Stimulated activated CD8-positive, alpha-beta memory T cell treated with anti-CD3 and anti-CD28 coated beads, Interleukin-12 subunit alpha, Interleukin-12 subunit beta, amount 100 ng/mL, for 24 hours (primary cell): Measurements from ENCODE around the gene E2F3.
A peak's percentile ranks its signal among the peaks of the same experiment; 100 is the strongest.

ENCODE experiments used
- DNase-seq: peaks from one replicate; pipeline ENCODE4 v3.0.0-alpha.2; 2020; ENCODE audit errors: extremely low read depth

Gene E2F3

DNA sequence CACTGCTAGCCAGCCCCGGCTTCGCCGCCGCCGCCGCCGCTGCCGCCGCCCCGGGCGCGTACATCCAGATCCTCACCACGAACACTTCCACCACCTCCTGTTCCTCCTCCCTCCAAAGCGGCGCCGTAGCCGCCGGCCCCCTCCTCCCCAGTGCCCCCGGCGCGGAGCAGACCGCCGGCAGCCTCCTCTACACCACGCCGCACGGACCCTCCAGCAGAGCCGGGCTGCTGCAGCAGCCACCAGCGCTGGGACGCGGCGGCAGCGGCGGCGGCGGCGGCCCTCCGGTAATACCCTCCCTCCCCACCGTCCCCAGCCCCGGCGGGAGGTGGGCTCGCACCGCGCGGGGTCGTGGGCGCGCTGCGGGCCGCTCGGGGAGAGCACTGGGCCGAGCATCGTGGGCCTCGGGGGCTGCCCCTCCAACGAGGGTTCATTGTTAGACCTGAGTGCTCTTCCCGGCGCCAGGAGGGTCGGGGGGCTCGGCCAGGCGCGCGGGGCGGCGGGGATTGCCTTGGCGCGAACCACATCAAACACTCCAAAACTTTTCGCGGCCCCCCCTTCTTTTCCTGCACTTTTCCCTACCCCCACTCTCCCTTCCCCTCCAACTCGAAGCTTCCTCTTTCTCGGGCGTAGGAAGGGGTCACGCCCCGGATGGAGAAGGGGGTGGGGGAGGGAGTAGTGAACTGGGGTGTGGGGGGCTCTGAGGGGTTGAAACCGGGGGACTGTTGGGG, 827 bp downstream of the E2F3 start:
- DNase-seq: no peak

- peak; percentile 80 for DNase-seq
Observed at GRCh38 chr6:20403070-20403765, 1.5 kb downstream of the E2F3 start.

DNA sequence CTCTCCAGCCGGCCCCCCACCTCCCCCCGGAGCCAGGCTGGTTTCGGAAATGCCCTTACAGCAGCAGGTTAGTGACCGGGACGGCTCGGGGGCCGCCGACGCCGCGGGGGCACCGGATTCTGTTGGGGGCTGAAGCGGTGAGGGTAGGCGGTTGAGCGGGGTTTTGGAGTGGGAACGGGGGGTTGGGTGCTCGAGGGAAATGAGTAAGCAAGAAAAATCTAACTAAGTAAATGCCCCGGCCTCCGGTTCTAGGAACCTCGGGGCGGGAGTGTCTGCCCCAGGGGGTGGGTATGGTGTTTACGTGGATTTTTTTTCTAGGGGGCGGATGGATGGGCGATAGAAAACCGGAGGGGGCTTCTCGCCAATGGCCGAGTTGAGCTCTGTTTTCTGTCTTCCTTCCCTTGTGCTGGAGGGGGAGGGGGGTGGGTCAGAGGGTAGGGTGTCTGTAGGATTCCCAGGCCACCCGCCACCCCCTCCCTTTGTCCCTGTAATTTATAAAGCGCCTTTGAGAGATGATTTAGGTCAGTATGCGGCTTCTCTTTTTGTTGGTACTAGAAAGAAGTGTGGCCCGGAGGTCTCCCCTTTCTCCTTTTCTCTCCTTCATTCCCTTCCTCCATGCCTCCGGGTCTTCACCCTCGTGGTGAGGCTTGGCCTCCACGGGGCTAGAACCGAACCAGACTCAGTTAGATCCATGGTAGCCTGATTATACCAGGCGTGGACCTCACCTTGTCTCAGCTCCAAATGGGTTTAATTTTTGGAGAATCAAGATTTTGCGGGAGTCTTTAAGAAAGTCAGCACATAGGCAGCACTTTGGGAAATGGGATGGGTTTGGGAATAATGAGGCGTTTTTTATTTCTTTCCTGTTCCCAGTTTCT, 2.3 kb downstream of the E2F3 start:
- no peak for DNase-seq

- DNase-seq: no peak
Observed at GRCh38 chr6:20404641-20405032, 3.0 kb downstream of the E2F3 start.

DNA sequence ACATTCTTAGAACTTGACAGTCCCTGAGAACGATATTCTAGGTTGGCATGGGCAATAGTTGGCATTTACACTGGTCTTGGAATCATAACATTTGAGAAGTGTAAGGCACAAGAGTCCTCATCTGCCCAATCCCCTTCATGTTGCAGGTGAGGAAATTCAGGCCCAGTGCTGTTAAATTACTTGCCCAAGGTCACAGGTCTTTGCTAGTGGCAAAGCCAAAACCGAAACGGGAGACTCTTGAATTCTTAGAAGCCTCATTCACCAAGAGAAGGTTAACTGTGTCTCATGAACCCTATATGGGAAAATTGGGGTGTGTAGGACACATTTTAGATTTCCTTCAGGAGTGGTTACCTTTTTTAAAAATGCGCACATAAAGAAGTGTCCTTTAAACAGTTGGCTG, 7.2 kb downstream of the E2F3 start:
- DNase-seq: no peak

GRCh38 chr6:20409427-20409971, 7.8 kb downstream of the E2F3 start:
- DNase-seq: no peak

DNA sequence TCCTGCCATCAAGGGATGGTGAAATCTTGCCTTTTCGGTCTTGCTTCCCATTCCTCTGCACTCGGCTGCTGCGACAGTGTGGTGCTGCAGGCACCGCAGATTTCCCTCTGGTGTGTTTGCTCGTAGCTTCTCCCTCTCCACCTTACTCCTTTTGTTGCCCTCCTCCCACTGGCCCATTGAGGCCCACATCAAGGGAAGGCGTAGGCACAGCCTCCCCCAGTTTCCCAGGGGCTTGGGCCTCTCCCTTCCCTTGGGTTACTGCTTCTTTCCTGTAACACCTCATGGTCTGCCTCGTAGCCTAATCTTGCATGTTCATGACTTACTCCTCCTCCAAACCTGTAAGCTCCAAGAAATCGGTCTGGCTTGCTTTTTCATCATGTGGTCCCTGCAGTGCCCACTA, 9.9 kb downstream of the E2F3 start:
- no peak for DNase-seq

DNA sequence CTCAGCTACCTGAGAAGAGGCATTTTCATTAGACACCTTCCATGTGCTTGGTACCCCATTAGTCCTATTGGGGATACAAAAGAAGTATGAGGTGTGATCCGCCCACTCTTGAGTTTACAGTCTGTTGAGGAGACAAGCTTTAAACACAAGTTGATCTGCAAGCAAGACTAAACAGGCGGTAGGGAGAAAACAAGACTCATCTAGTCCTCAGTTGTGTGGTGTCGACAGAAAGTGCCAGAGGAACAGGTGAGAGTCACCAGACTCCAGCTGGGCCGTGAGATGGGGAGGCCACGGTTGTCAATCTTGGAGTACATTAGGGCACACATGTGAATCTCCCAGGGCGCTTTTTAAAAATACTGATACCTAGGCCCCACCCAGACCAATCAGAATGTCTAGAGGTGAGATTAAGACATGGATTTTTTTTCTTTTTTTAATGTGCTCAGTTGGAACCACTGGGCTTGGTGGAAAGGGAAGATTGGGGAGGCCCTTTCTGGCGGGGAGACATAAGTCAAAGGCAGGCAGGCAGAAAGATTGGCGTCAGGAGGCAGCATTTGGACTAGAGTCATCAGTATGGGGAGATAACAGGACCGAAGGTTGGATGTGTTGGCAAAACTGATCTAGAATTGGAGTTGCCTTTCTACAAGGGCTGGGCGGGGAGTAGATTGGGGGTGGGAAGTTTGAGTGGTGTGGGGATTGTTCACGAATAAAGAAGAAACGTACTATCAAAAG, 10.4 kb downstream of the E2F3 start:
- DNase-seq: no peak

GRCh38 chr6:20412682-20413073, 11.0 kb downstream of the E2F3 start:
- no peak for DNase-seq

- DNase-seq: no peak
Observed at GRCh38 chr6:20413826-20414225, 12.1 kb downstream of the E2F3 start.

DNA sequence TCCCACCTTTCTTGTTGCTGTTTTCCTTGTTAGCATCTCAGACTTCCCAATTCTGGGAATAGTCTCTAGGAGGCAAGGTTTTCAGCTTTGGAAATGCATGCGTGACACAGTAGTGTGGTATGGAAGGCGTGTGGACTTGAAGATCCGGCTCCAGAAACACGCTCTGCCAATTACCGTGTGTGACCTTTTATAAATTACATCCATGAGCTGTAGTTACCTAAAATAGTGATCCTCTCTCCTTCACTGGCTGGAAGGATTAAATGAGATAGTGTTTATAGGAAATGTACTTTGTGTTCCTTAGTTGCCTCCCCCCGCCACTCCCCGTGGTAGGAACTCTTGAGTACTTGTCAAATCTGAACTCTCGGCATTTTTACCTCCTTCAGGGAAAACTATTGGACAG, 13.0 kb downstream of the E2F3 start:
- no peak for DNase-seq

- DNase-seq: no peak
Observed at GRCh38 chr6:20415304-20415703, 13.6 kb downstream of the E2F3 start.

DNA sequence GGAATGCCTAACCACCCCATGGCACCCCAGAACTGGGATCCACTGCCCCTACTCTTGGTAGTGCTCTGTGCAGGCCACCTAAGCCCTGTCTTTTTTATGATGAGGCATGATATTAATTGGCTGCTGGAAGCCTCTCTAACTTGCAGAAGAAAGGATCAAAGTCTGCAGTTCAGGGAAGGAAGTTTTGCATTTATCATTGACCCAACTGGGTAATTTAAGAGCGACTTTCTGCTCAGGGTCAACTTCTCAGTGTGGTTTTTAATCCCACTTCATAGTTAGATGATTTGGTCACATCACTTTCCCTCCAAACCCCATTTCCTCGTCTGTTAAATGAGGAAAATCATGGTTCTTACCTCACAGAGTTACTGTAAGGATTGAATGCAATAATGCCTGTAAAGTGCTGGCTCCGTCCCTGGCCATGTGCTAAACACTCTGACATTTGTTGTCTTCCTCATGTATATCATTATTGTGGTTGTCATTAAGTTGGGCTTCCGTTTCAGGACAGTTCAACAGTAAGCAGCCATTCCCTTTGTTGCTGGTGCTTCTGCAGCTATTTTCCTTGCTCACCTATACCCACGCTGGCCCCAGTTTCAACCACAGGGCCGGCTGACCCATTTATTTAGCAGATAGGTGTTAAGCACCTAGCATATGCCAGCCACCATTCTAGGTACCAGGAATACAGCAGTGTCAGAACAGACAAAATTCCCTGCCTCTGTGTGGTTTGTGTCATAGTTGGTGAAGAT, 14.2 kb downstream of the E2F3 start:
- DNase-seq: no peak

DNA sequence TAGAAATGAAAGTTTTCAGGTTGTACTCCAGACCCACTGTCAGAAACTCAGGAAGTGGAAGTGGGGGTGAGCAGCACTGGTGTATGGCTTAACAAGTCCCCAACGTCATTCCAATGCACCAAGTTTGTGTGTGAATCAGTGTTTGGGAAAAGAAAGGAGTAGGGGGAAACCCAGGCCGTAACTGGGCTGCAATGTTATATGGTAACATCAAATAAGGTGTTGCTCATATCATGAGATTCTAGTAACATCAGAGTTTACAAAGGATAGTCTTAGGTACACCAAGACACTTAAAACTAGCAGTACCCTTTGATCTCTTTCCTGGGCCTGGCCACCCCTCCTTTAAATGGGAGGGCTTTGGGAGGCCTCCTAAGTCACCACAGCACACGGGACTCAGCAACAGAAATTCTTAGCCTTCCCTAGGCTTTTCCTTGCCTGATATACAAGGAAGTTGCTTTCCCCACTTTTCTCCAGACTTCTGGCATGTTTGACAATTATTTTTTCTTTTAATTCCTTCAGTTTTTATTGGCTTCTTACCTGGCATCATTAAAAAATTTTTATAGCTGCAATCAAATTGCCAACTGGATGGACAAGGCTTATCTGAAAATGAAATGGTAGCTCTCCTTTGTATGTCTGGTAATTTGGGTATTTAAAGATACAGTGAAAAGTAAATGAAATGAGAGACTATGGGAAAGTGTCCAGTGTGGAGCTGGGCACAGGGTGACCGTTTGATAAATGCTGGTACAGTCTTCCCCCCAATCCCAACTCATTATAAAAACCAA, 15.1 kb downstream of the E2F3 start:
- DNase-seq: no peak

GRCh38 chr6:20417819-20418218, 16.1 kb downstream of the E2F3 start:
- no peak for DNase-seq

- no peak for DNase-seq
Observed at GRCh38 chr6:20426177-20427082, 24.8 kb downstream of the E2F3 start.

DNA sequence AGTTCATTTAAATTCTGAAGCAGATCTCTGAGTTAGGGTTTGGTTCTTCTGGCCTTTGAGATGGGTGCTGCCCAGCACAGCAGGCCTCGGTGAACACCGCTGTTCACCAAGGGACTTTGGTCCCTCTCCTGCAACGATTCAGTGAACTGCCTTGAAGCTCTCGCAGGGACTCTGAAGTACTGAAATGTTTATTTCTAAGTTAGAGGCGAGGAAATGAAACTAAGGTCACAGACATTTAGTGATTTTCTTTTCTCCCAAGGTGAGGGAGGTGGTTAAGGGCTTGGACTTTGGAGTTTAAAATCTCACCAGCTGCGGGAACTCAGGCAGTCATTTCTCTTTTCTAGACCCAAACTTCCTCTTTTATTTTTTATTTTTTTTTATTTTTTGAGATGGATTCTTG, 26.2 kb downstream of the E2F3 start:
- DNase-seq: no peak

- DNase-seq: no peak
Observed at GRCh38 chr6:20432692-20433091, 31.0 kb downstream of the E2F3 start.

- DNase-seq: no peak
Observed at GRCh38 chr6:20433321-20433720, 31.6 kb downstream of the E2F3 start.
